Measurements from ENCODE around the gene RAB31.

- TF ChIP-seq CTCF (IDR thresholded peaks at IDR 0.05; ENCODE audit: low read depth, low read length): no peak
- TF ChIP-seq POLR2A (IDR thresholded peaks at IDR 0.05; ENCODE audit: extremely low read depth, insufficient read length): no peak
Observed at GRCh38 chr18:9835825-9836224, 127.7 kb downstream of the RAB31 start.
